ENCODE data around the gene KRTAP29-1. TPM values are rescaled to one million over a fixed set of nuclear protein-coding genes. Genes with fewer than 3 reads are reported as not detected.
"Not testable (repeated sequence)": the region's sequence is repeated elsewhere in the genome, so short reads cannot be mapped to it uniquely, and the experiment has no call there.

KRTAP29-1 gene, protein sequence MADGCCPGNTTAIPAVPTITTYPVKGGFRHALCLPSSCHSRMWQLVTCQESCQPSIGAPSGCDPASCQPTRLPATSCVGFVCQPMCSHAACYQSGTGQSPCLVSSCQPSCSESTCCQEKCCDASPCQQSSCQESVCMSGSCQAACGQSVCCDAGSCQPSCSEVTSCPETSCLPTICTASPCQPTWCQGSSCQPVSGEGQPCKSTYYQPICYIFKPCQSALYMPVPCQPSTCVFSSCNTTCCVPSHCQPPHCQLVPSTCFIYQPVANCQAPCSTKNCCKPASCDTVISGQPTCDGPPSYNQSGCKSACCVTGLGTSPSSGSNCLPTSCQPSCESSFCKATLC
- total RNA-seq: not detected

DNA sequence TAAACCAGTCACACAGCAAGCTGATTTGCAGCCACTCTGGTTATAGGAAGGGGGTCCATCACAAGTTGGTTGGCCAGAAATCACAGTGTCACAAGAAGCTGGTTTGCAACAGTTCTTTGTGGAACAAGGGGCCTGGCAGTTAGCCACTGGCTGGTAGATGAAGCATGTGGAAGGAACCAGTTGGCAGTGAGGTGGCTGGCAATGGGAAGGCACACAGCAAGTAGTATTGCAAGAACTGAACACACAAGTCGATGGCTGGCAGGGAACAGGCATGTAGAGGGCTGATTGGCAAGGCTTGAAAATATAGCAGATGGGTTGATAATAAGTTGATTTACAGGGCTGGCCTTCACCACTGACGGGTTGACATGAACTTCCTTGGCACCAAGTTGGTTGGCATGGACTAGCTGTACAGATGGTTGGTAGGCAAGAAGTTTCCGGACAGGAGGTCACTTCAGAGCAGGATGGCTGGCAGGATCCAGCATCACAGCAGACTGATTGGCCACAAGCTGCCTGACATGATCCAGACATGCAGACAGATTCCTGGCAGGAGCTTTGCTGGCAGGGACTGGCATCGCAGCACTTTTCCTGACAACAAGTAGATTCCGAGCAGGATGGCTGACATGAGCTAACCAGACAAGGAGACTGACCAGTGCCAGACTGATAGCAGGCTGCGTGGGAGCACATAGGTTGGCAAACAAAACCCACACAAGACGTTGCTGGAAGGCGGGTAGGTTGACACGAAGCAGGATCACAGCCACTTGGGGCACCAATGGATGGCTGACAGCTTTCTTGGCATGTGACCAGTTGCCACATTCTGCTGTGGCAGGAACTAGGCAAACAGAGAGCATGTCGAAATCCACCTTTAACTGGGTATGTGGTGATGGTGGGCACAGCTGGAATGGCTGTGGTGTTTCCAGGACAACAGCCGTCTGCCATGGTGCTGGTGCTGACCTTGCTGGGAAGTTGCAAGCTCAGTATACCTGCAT, at the start of gene KRTAP29-1:
Gene KRTAP29-1 (minus strand): TSS at position 936 of the 986 bp plus-strand sequence. CDS start 0 bp downstream, at position 936.
- DNase-seq (ENCODE audit: low spot score): peak; percentile 50

- no peak for DNase-seq (ENCODE audit: low spot score)
Measured at GRCh38 chr17:41351177-41351576, 48.5 kb upstream of the KRTAP29-1 start.

DNA sequence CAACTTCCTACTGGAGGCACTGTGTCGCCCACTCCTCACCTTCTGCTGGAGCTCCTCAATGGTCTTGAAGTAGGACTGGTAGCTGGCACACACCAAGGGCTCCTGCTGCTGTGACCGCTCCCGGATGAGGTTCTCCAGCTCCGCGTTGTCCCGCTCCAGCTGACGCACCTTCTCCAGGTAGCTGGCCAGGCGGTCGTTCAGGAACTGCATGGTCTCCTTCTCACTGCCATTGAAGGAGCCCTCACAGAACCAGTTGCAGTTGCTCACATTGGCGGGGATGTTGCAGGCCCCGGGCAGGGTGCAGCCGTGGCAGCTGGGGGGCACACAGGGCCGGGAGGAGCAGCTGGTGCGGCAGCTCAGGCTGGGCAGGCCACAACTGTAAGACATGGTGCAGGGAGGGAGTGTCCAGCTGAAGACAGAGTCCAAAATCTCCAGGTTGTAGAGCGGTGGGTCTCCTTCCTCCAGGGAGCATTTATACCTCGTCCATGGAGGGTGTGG, 47.8 kb upstream of the KRTAP29-1 start, which contains the start of gene KRT33A:
Gene KRT33A (minus strand): TSS at position 448 of the 498 bp plus-strand sequence. CDS start 61 bp downstream, at position 387.
- DNase-seq (ENCODE audit: low spot score): not testable (repeated sequence)

- DNase-seq (ENCODE audit: low spot score): no peak
Measured at GRCh38 chr17:41347869-41348760, 45.5 kb upstream of the KRTAP29-1 start.

- not testable (repeated sequence) for DNase-seq (ENCODE audit: low spot score)
Measured at GRCh38 chr17:41346421-41346820, 43.8 kb upstream of the KRTAP29-1 start.

- DNase-seq (ENCODE audit: low spot score): no peak
Measured at GRCh38 chr17:41345992-41346391, 43.3 kb upstream of the KRTAP29-1 start.

- DNase-seq (ENCODE audit: low spot score): no peak
Measured at GRCh38 chr17:41343029-41343428, 40.4 kb upstream of the KRTAP29-1 start.

DNA sequence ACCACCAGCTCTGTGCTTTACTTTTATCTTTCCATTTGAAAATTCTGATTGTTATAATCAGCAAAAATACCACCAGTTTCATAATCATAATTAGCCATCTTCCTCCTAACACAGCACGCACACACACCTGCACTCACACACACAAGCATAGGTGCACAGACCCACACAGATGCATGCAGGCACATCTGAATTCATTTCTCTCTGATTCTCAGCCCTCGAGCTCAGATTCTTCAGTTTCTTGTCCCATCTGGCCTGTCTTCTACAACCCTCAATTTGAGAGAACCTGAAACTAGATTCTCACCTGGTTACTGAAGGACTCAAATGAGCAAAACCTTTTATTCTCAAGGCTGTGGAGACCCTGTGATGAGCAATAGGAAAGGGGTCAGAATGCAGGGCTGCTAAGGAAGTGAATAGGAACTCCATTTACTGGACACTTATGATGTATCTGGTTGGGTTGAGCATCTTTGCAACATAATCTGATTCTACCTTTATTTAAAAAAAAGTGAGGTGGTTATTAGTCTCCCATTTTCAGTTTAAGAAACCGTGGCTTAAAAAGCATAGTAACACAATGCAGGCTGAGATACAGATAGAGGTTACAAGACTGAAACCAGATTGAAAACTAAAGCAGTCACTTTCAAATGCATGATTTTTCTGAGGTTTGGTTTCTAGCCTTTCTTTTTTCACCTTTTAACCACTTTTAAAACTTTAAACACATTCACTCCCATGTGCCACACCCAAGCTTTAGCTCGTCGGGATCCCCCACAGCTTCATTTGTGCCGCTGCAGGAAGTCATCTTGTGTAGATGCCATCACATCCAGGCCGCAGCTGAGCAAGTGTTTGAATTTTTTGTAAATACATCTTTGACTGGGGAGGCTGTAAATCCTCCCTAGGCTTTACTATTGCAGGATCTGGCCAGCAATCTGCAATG, 38.5 kb upstream of the KRTAP29-1 start:
- DNase-seq (ENCODE audit: low spot score): no peak

- DNase-seq (ENCODE audit: low spot score): no peak
Measured at GRCh38 chr17:41340494-41340893, 37.8 kb upstream of the KRTAP29-1 start.

DNA sequence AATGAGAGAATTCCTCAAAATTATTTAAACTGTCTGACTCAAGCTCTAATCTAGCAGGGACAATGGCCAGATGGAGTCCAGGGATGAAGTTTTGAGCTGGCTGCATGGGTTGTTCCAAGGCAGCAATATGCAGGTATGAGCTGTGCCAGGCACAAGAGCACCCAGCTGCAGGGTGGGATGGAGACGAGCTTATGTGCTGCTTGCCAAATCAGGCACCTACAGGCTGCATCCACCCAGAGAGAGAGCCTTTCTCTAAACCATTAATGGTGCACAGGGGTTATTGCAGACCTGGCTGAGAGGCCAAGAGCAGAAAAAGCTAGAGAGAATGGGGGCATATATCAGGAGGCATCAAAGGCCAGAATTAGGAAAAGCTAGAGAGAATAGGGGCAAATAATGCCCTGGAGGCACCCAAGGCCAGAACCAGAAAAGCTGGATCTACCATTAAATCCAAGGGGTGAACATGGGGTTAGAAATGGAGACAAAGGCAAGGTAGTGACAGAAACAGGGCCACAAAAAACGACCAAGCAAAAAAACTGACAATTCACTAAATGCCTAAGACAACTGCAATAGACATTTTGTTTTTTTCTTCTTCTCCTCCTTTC, 37.0 kb upstream of the KRTAP29-1 start:
- peak; percentile 19 for DNase-seq (ENCODE audit: low spot score)

- DNase-seq (ENCODE audit: low spot score): peak; percentile 43
Measured at GRCh38 chr17:41338961-41339485, 36.4 kb upstream of the KRTAP29-1 start.

DNA sequence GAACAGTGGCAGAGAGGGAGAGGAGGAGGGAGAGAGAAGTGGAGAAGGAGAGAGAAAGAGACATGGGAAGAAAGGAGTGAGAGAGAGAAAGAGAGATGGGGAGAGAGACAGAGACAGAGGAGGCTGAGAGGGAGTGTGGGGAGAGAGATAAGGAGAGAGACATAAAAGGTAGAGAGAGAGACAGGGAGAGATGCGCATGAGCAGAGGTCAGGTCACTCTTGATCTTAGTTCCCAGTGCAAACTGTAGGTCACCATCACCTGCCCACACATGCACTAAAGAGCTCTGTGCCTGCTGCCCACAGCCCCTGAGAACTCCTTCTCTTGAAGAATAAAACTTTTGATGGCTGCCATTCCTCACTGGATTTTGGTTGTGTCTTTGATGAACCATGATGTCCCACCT, 33.1 kb upstream of the KRTAP29-1 start:
- DNase-seq (ENCODE audit: low spot score): no peak

- DNase-seq (ENCODE audit: low spot score): no peak
Measured at GRCh38 chr17:41334385-41335305, 32.0 kb upstream of the KRTAP29-1 start.

- DNase-seq (ENCODE audit: low spot score): no peak
Measured at GRCh38 chr17:41333836-41334235, 31.2 kb upstream of the KRTAP29-1 start.

- DNase-seq (ENCODE audit: low spot score): no peak
Measured at GRCh38 chr17:41333098-41333497, 30.4 kb upstream of the KRTAP29-1 start.

DNA sequence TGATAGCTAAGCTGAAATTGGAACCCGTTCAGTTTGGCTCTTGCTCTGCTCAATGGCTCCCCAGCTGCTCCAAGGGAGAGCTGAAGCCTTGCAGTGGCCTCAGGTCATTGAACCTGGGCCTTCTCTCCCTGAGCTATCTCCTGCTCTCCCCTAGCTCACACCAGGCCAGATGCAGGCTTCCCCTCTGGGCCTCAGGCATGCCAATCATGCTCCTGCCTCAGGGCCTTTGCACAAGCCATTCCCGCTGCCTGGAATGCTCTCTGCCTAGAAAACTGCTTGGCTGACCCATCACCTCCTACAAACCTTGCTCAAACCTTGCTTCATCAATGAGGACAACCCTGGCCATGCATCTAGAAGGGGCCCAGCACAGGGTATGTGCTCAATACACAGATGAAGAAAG, 29.6 kb upstream of the KRTAP29-1 start:
- DNase-seq (ENCODE audit: low spot score): no peak

DNA sequence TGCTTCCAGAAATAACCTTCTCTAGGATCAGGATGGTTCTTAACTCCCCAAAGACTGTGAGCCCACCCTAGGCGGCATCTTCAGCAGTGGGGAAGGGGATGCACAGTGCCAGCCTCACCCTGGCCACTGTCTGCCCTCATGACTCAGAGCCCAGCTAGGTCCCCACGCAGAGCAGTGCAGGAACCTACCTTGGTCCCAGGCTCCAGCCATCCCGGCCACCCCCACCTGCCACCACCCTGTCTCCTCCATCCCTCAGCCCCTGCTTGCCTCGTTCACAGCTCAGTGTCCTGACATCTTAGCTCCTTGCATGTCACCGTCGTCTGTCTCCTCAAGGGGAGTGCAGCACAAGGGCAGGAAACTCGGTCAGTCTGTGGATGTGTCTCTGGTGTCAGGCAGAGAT, 29.0 kb upstream of the KRTAP29-1 start:
- DNase-seq (ENCODE audit: low spot score): no peak

GRCh38 chr17:41329279-41329948, 26.8 kb upstream of the KRTAP29-1 start:
- no peak for DNase-seq (ENCODE audit: low spot score)

Data from ureter (tissue), 1 donor.